Chondrocyte (in vitro differentiated cells): ENCODE data around the gene SMNDC1. TPM values are rescaled to one million over a fixed set of nuclear protein-coding genes. Genes with fewer than 3 reads are reported as not detected.

Experiments
- DNase-seq: peaks from one replicate; pipeline ENCODE4 v3.0.0; 2021; ENCODE audit warnings: mixed read lengths, low spot score
- H3K27ac Mint-ChIP-seq: one replicate; pipeline ENCODE4 v1.8.0; 2021; ENCODE audit warnings: mild to moderate bottlenecking, moderate library complexity, mixed read lengths; ENCODE audit not compliant: unreplicated experiment
- H3K27me3 Mint-ChIP-seq: 2 replicates; pipeline ENCODE4 v1.8.0; 2021; ENCODE audit warnings: low read depth, mixed read lengths
- H3K36me3 Mint-ChIP-seq: 2 replicates; pipeline ENCODE4 v1.8.0; 2021; ENCODE audit warnings: low read depth, mixed read lengths
- H3K4me1 Mint-ChIP-seq: 2 replicates; pipeline ENCODE4 v1.8.0; 2021; ENCODE audit warnings: low read depth, mild to moderate bottlenecking, mixed read lengths
- H3K4me3 Mint-ChIP-seq: one replicate; pipeline ENCODE4 v1.8.0; 2021; ENCODE audit warnings: mild to moderate bottlenecking, moderate library complexity, mixed read lengths; ENCODE audit not compliant: unreplicated experiment
- H3K9me3 Mint-ChIP-seq: 2 replicates; pipeline ENCODE4 v1.8.0; 2021; ENCODE audit warnings: low read depth, mixed read lengths
- long read RNA-seq: library from polyadenylated mRNA; stranded (forward); transcript quantifications from one replicate; pipeline ENCODE4 v2.0.0, GENCODE V29; 2021
- total RNA-seq: library from RNA; stranded (reverse); gene quantifications from 3 replicates; pipeline ENCODE4 v1.2.1, GENCODE V29; 2021
- TF ChIP-seq, protein P1 (sequence below): fragments of 200-600 bp; sonication (generic); IDR thresholded peaks from 2 replicates; pipeline ENCODE4 v1.5.0; 2021; ENCODE audit warnings: antibody characterized with exemption, mild to moderate bottlenecking, moderate library complexity

SMNDC1 gene
- 24.9 to 27.5 TPM (median 26.2 TPM) in 3 replicates for total RNA-seq
- long read RNA-seq, full-length matches to known transcripts: 6 of 7 reads
- long read RNA-seq, partial matches to known transcripts: 0 of 7 reads
- long read RNA-seq, other reads (novel, unspliced or antisense): 1 of 7 reads

- Mint-ChIP-seq H3K27ac (peak within 1 kb of the TSS; percentile 97), H3K4me3 (peak within 1 kb of the TSS; percentile 95), H3K27me3 (no peaks in the 10 kb centered on the region), H3K36me3 (peaks cover 7% of the 10 kb centered on the region), H3K4me1 (peaks cover 41% of the 10 kb centered on the region), H3K9me3 (no peaks in the 10 kb centered on the region)
- TF ChIP-seq, protein P1, sequence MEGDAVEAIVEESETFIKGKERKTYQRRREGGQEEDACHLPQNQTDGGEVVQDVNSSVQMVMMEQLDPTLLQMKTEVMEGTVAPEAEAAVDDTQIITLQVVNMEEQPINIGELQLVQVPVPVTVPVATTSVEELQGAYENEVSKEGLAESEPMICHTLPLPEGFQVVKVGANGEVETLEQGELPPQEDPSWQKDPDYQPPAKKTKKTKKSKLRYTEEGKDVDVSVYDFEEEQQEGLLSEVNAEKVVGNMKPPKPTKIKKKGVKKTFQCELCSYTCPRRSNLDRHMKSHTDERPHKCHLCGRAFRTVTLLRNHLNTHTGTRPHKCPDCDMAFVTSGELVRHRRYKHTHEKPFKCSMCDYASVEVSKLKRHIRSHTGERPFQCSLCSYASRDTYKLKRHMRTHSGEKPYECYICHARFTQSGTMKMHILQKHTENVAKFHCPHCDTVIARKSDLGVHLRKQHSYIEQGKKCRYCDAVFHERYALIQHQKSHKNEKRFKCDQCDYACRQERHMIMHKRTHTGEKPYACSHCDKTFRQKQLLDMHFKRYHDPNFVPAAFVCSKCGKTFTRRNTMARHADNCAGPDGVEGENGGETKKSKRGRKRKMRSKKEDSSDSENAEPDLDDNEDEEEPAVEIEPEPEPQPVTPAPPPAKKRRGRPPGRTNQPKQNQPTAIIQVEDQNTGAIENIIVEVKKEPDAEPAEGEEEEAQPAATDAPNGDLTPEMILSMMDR: no peak
- peak; percentile 97 for DNase-seq
Measured at GRCh38 chr10:110304780-110305421, at the start of gene SMNDC1. Gene SMNDC1 (minus strand): TSS chr10:110304920. CDS start chr10:110303587, 1,333 bp downstream.

GRCh38 chr10:110354322-110354766 is 49.6 kb upstream of the SMNDC1 start:
- H3K27ac Mint-ChIP-seq: no peak overlapping the region
- no peaks in the 10 kb centered on the region for H3K9me3 Mint-ChIP-seq
- H3K36me3 Mint-ChIP-seq: no peaks in the 10 kb centered on the region
- no peak for DNase-seq
- peaks cover 40% of the 10 kb centered on the region for H3K4me1 Mint-ChIP-seq
- no peak overlapping the region for H3K4me3 Mint-ChIP-seq
- H3K27me3 Mint-ChIP-seq: no peaks in the 10 kb centered on the region
- TF ChIP-seq, protein P1: peak; percentile 87

DNA sequence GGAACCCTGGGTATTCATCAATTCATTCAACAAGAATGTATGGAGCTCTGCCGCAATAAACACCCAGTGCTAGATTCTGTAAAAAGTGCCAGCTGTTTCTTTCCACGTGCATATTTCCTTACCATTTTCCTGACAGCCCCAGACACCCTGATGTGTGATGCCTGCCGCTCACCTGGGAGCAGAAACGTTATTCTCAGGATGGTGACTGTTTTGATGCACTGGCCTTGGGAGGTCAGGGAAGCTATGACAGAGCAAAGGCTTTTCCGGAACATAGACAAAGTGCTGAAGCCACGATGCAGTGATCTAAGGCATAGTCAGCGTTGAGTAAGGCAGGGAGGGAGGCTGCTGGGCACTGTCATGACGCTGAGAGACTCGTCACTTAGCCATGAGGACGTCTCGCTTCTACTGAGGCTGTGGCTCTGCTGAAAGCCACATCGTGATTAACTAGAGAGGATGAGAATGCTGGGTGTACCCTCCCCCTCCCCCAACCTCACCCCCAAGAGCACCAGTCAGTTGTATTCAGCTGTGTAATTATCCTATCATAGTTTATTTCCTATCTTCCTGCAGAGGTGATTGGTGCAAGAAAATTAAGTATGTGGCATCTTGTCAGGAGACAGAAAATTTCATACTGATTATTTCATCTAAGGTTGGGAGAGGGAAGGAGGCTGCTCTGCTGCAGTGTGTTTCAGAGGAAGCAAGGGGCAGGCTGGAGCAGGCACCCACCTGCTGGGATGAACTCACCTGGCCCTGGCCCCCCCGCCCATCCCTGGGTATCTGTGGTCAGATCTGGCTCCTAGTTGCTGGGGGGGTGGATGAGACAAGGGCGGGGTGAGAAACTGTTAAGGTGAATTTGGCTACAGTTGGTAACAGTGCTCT is 48.8 kb upstream of the SMNDC1 start:
- Mint-ChIP-seq H3K9me3 (no peaks in the 10 kb centered on the region), H3K4me1 (peaks cover 37% of the 10 kb centered on the region), H3K27ac (peak overlapping the region; percentile 89), H3K4me3 (peak overlapping the region; percentile 17), H3K36me3 (no peaks in the 10 kb centered on the region), H3K27me3 (no peaks in the 10 kb centered on the region)
- DNase-seq: no peak
- TF ChIP-seq, protein P1: no peak

DNA sequence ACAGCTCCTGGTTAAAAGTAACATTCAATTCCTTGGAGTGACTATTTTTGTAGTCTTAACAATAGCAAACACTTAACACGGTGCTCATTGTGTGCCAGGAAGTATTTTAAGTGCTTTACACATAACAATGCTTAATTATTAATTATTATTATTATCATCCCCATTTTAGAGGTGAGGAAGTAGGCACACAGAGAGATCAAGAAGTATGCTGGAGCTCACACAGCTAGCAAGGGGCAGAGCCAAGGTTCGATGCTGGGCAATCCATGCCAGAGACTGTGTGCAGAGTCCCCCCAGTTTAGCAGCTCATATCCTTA is 48.2 kb upstream of the SMNDC1 start:
- TF ChIP-seq, protein P1: no peak
- DNase-seq: no peak
- Mint-ChIP-seq H3K27me3 (no peaks in the 10 kb centered on the region), H3K4me1 (peaks cover 31% of the 10 kb centered on the region), H3K4me3 (no peak overlapping the region), H3K9me3 (no peaks in the 10 kb centered on the region), H3K27ac (peak overlapping the region; percentile 89), H3K36me3 (no peaks in the 10 kb centered on the region)

- H3K27me3 Mint-ChIP-seq: no peaks in the 10 kb centered on the region
- H3K4me3 Mint-ChIP-seq: no peak overlapping the region
- TF ChIP-seq, protein P1: no peak
- no peaks in the 10 kb centered on the region for H3K9me3 Mint-ChIP-seq
- no peak overlapping the region for H3K27ac Mint-ChIP-seq
- H3K36me3 Mint-ChIP-seq: no peaks in the 10 kb centered on the region
- no peak for DNase-seq
- H3K4me1 Mint-ChIP-seq: peaks cover 18% of the 10 kb centered on the region
Measured at GRCh38 chr10:110350812-110351211, 46.1 kb upstream of the SMNDC1 start.
